Measurements from ENCODE around the gene PKIG.

DNA sequence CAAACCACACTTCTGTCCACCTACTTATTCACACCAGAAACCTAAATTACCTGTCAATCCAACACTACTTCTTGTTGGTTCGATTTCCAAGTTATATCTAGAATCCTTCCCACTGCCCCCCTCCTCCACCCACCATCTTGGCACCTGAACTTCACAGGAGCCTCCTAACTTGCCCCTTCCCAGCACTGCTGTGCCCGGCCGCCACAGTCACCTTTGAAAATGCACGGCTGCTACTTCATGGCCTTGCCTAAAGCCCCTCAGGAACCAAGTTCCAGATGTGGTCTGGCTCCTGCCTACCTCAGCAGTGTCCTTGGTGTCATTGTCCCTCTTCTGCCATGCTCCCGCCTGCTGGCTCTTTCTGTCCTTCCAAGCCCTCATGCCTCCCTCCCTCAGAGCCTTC is 31.2 kb downstream of the PKIG start:
- TF ChIP-seq, protein P1, sequence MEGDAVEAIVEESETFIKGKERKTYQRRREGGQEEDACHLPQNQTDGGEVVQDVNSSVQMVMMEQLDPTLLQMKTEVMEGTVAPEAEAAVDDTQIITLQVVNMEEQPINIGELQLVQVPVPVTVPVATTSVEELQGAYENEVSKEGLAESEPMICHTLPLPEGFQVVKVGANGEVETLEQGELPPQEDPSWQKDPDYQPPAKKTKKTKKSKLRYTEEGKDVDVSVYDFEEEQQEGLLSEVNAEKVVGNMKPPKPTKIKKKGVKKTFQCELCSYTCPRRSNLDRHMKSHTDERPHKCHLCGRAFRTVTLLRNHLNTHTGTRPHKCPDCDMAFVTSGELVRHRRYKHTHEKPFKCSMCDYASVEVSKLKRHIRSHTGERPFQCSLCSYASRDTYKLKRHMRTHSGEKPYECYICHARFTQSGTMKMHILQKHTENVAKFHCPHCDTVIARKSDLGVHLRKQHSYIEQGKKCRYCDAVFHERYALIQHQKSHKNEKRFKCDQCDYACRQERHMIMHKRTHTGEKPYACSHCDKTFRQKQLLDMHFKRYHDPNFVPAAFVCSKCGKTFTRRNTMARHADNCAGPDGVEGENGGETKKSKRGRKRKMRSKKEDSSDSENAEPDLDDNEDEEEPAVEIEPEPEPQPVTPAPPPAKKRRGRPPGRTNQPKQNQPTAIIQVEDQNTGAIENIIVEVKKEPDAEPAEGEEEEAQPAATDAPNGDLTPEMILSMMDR (IDR thresholded peaks at IDR 0.05) = no peak
- TF ChIP-seq POLR2A (IDR thresholded peaks at IDR 0.05; ENCODE audit: low read depth) (no peak), POLR2AphosphoS5 (IDR thresholded peaks at IDR 0.05) (no peak), EP300 (IDR thresholded peaks at IDR 0.05) (no peak)

Data from esophagus muscularis mucosa (tissue), 4 donors.